ENCODE results near the gene CHCHD3.

Gene CHCHD3

GRCh38 chr7:132778761-132779160 lies 303.1 kb downstream of the CHCHD3 start:
- H3K9me3 ChIP-seq (ENCODE audit: low read length) = no peaks in the 10 kb centered on the region
- no peak overlapping the region for H3K4me3 ChIP-seq (ENCODE audit: low read depth in 1 of 2, low read length in 2 of 2)

DNA sequence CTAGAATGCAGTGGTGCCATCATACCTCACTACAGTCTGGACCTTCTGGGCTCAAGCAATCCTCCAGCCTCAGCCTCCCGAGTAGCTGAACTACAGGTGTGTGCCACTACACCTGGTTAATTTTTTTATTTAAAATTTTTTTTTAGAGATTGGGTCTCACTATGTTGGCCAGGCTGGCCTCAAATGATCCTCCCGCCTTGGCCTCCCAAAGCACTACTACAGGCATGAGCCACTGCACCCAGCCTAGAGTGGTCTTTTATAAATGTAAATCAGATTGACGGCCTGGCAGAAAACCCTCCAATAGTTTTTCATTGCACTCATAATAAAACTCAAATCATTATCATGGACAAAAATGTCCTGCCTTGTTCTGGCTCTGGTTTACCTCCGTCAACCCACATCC lies 303.9 kb downstream of the CHCHD3 start:
- no peaks in the 10 kb centered on the region for H3K36me3 ChIP-seq (ENCODE audit: insufficient read depth, low read length)
- H3K27ac ChIP-seq (ENCODE audit: low read depth, low read length) = no peak overlapping the region
- no peaks in the 10 kb centered on the region for H3K9me3 ChIP-seq (ENCODE audit: low read length)
- no peaks in the 10 kb centered on the region for H3K4me1 ChIP-seq (ENCODE audit: insufficient read depth, low read length)
- no peak overlapping the region for H3K4me3 ChIP-seq (ENCODE audit: low read depth in 1 of 2, low read length in 2 of 2)
- no peaks in the 10 kb centered on the region for H3K27me3 ChIP-seq (ENCODE audit: control insufficient read depth in 1 of 2, insufficient read depth in 2 of 2, low read length in 2 of 2)
- no peak overlapping the region for H3K9ac ChIP-seq (ENCODE audit: low read length)

More at GRCh38 chr7:132778761-132779160, 303.1 kb downstream of the CHCHD3 start:
- no peak overlapping the region for H3K27ac ChIP-seq (ENCODE audit: low read depth, low read length)
- H3K9ac ChIP-seq (ENCODE audit: low read length) = no peak overlapping the region
- H3K36me3 ChIP-seq (ENCODE audit: insufficient read depth, low read length) = peaks cover 6% of the 10 kb centered on the region
- no peaks in the 10 kb centered on the region for H3K27me3 ChIP-seq (ENCODE audit: control insufficient read depth in 1 of 2, insufficient read depth in 2 of 2, low read length in 2 of 2)
- H3K4me1 ChIP-seq (ENCODE audit: insufficient read depth, low read length) = no peaks in the 10 kb centered on the region

GRCh38 chr7:132777414-132777813 lies 304.5 kb downstream of the CHCHD3 start:
- no peak overlapping the region for H3K4me3 ChIP-seq (ENCODE audit: low read depth in 1 of 2, low read length in 2 of 2)
- no peaks in the 10 kb centered on the region for H3K27me3 ChIP-seq (ENCODE audit: control insufficient read depth in 1 of 2, insufficient read depth in 2 of 2, low read length in 2 of 2)
- no peaks in the 10 kb centered on the region for H3K9me3 ChIP-seq (ENCODE audit: low read length)
- no peak overlapping the region for H3K27ac ChIP-seq (ENCODE audit: low read depth, low read length)
- no peak overlapping the region for H3K9ac ChIP-seq (ENCODE audit: low read length)
- no peaks in the 10 kb centered on the region for H3K36me3 ChIP-seq (ENCODE audit: insufficient read depth, low read length)
- no peaks in the 10 kb centered on the region for H3K4me1 ChIP-seq (ENCODE audit: insufficient read depth, low read length)

DNA sequence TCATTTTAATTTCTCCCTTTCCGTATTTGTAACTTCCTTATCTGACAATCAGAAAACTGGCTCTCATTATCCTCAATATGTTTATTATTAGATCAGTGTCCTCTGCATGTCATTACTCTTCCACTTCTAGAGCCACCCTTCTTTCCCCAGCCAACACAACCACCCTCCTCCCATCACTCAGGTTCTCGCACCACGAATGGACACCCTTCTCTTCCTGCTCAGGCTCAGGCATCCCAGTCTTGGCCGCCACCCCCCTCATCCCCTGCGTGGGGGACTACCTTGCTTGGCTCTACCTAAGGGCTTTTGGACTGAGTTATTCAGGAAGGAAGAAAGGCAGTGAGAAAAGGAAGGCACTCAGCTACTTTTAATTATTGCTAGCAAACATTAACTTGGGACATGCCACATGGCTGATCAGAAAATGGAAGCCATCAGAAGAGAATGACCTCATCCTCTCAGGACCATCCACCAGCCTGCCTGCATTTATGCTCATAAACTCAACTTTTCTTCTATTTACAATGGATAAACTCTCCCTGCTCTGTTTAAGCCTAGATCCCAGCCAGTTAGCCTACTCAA lies 305.8 kb downstream of the CHCHD3 start:
- H3K27me3 ChIP-seq (ENCODE audit: control insufficient read depth in 1 of 2, insufficient read depth in 2 of 2, low read length in 2 of 2) = no peaks in the 10 kb centered on the region
- H3K4me3 ChIP-seq (ENCODE audit: low read depth in 1 of 2, low read length in 2 of 2) = no peak overlapping the region
- no peaks in the 10 kb centered on the region for H3K36me3 ChIP-seq (ENCODE audit: insufficient read depth, low read length)
- no peaks in the 10 kb centered on the region for H3K4me1 ChIP-seq (ENCODE audit: insufficient read depth, low read length)
- no peaks in the 10 kb centered on the region for H3K9me3 ChIP-seq (ENCODE audit: low read length)
- H3K27ac ChIP-seq (ENCODE audit: low read depth, low read length) = no peak overlapping the region
- no peak overlapping the region for H3K9ac ChIP-seq (ENCODE audit: low read length)

- no peaks in the 10 kb centered on the region for H3K4me1 ChIP-seq (ENCODE audit: insufficient read depth, low read length)
- H3K36me3 ChIP-seq (ENCODE audit: insufficient read depth, low read length) = no peaks in the 10 kb centered on the region
- H3K4me3 ChIP-seq (ENCODE audit: low read depth in 1 of 2, low read length in 2 of 2) = no peak overlapping the region
- no peaks in the 10 kb centered on the region for H3K9me3 ChIP-seq (ENCODE audit: low read length)
- H3K27ac ChIP-seq (ENCODE audit: low read depth, low read length) = no peak overlapping the region
- no peaks in the 10 kb centered on the region for H3K27me3 ChIP-seq (ENCODE audit: control insufficient read depth in 1 of 2, insufficient read depth in 2 of 2, low read length in 2 of 2)
- H3K9ac ChIP-seq (ENCODE audit: low read length) = no peak overlapping the region
Observed at GRCh38 chr7:132773527-132773956, 308.3 kb downstream of the CHCHD3 start.

- no peaks in the 10 kb centered on the region for H3K27me3 ChIP-seq (ENCODE audit: control insufficient read depth in 1 of 2, insufficient read depth in 2 of 2, low read length in 2 of 2)
Observed at GRCh38 chr7:132771301-132771730, 310.6 kb downstream of the CHCHD3 start.

GRCh38 chr7:132770055-132770454 lies 311.8 kb downstream of the CHCHD3 start:
- no peaks in the 10 kb centered on the region for H3K4me1 ChIP-seq (ENCODE audit: insufficient read depth, low read length)
- H3K27me3 ChIP-seq (ENCODE audit: control insufficient read depth in 1 of 2, insufficient read depth in 2 of 2, low read length in 2 of 2) = no peaks in the 10 kb centered on the region
- no peak overlapping the region for H3K27ac ChIP-seq (ENCODE audit: low read depth, low read length)
- H3K36me3 ChIP-seq (ENCODE audit: insufficient read depth, low read length) = no peaks in the 10 kb centered on the region
- H3K4me3 ChIP-seq (ENCODE audit: low read depth in 1 of 2, low read length in 2 of 2) = no peak overlapping the region
- H3K9me3 ChIP-seq (ENCODE audit: low read length) = no peaks in the 10 kb centered on the region
- no peak overlapping the region for H3K9ac ChIP-seq (ENCODE audit: low read length)

More at GRCh38 chr7:132771301-132771730, 310.6 kb downstream of the CHCHD3 start:
- Histone ChIP-seq H3K9ac (ENCODE audit: low read length) (no peak overlapping the region), H3K4me3 (ENCODE audit: low read depth in 1 of 2, low read length in 2 of 2) (no peak overlapping the region), H3K9me3 (ENCODE audit: low read length) (no peaks in the 10 kb centered on the region), H3K36me3 (ENCODE audit: insufficient read depth, low read length) (no peaks in the 10 kb centered on the region), H3K4me1 (ENCODE audit: insufficient read depth, low read length) (no peaks in the 10 kb centered on the region), H3K27ac (ENCODE audit: low read depth, low read length) (no peak overlapping the region)

- Histone ChIP-seq H3K9ac (ENCODE audit: low read length) (no peak overlapping the region), H3K27ac (ENCODE audit: low read depth, low read length) (no peak overlapping the region), H3K4me1 (ENCODE audit: insufficient read depth, low read length) (no peaks in the 10 kb centered on the region), H3K27me3 (ENCODE audit: control insufficient read depth in 1 of 2, insufficient read depth in 2 of 2, low read length in 2 of 2) (no peaks in the 10 kb centered on the region), H3K36me3 (ENCODE audit: insufficient read depth, low read length) (no peaks in the 10 kb centered on the region), H3K4me3 (ENCODE audit: low read depth in 1 of 2, low read length in 2 of 2) (no peak overlapping the region), H3K9me3 (ENCODE audit: low read length) (no peaks in the 10 kb centered on the region)
Observed at GRCh38 chr7:132769280-132769679, 312.6 kb downstream of the CHCHD3 start.

DNA sequence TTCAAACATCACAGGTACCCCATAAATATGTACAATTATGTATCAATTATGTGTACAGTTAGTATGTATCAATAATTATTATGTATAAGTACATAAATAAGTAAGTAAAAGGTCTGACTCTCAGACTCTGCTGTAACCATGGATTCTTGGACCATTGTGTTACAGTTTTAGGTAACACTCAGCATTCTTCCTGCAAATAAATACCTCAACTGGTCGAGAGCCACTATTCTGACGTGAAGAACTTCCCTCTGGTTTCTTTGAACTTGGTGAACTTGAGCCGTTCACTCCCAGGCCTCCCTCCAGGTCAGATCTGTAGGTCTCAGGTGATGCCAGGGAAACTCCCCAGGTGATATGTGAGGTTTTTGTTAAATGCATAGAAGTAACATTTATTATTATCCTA lies 313.8 kb downstream of the CHCHD3 start:
- no peaks in the 10 kb centered on the region for H3K4me1 ChIP-seq (ENCODE audit: insufficient read depth, low read length)
- no peak overlapping the region for H3K4me3 ChIP-seq (ENCODE audit: low read depth in 1 of 2, low read length in 2 of 2)
- H3K27me3 ChIP-seq (ENCODE audit: control insufficient read depth in 1 of 2, insufficient read depth in 2 of 2, low read length in 2 of 2) = no peaks in the 10 kb centered on the region
- H3K27ac ChIP-seq (ENCODE audit: low read depth, low read length) = no peak overlapping the region
- H3K9me3 ChIP-seq (ENCODE audit: low read length) = no peaks in the 10 kb centered on the region
- no peaks in the 10 kb centered on the region for H3K36me3 ChIP-seq (ENCODE audit: insufficient read depth, low read length)
- H3K9ac ChIP-seq (ENCODE audit: low read length) = no peak overlapping the region

DNA sequence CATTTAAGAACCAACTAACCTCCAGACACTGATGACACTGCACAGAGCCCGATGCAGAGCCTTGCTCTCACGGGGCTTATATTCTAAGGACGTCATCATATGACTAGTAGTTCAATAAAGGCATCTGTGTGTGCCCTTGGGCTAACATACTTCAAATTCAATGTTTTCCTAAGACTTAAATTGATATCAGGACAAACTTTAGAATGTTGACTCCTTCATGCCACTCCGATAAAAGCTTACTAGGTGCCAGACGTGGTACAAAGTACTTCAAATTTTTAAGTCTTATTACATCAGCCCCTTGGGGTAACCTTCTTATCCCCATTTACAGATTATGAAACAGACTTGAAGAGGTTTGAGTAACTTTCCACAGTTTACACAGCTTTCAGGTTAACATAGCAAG lies 314.5 kb downstream of the CHCHD3 start:
- Histone ChIP-seq H3K9ac (ENCODE audit: low read length) (no peak overlapping the region), H3K27ac (ENCODE audit: low read depth, low read length) (no peak overlapping the region), H3K36me3 (ENCODE audit: insufficient read depth, low read length) (no peaks in the 10 kb centered on the region), H3K27me3 (ENCODE audit: control insufficient read depth in 1 of 2, insufficient read depth in 2 of 2, low read length in 2 of 2) (no peaks in the 10 kb centered on the region), H3K4me1 (ENCODE audit: insufficient read depth, low read length) (no peaks in the 10 kb centered on the region), H3K4me3 (ENCODE audit: low read depth in 1 of 2, low read length in 2 of 2) (no peak overlapping the region), H3K9me3 (ENCODE audit: low read length) (no peaks in the 10 kb centered on the region)

DNA sequence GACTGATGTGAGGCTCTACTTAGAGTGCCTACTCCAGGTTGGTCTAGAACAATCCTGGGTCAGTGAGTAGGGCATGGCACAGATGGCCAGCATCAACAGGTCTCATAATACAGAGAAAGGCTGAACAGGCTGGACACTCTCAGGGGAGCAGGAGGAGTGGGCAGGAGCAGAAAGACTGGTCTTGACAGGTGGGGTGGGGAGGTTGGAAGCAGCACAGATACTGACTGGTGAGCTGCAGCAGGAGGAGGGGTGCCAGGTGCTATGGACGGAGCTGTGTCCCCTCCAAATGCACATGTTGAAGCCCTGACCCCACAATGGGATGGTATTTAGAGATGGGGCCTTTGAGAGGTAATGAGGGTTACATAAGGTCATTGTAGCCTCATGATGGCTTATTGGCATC lies 315.2 kb downstream of the CHCHD3 start:
- no peaks in the 10 kb centered on the region for H3K4me1 ChIP-seq (ENCODE audit: insufficient read depth, low read length)
- no peak overlapping the region for H3K27ac ChIP-seq (ENCODE audit: low read depth, low read length)
- no peaks in the 10 kb centered on the region for H3K36me3 ChIP-seq (ENCODE audit: insufficient read depth, low read length)
- no peaks in the 10 kb centered on the region for H3K27me3 ChIP-seq (ENCODE audit: control insufficient read depth in 1 of 2, insufficient read depth in 2 of 2, low read length in 2 of 2)
- no peak overlapping the region for H3K9ac ChIP-seq (ENCODE audit: low read length)
- no peaks in the 10 kb centered on the region for H3K9me3 ChIP-seq (ENCODE audit: low read length)
- no peak overlapping the region for H3K4me3 ChIP-seq (ENCODE audit: low read depth in 1 of 2, low read length in 2 of 2)

DNA sequence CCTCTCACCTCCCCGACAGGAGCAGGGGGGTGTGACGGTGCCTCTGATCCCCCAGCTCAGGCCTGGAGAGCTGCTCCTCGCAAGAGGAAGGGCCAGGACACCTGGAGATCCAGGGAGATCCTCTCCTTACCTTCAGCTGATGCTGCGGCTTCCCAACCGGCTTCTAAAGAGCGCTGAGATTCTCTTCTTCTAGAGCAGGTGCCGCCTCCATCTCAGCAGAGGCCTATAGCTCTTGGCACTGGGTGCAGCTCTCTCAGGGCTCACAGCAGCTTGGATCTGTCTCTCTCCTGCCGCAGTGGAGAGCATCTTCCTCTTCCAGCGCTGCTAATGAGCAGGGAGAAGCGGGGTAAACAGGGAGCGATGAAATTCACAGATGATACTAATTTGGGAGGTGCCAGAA lies 316.0 kb downstream of the CHCHD3 start:
- Histone ChIP-seq H3K9me3 (ENCODE audit: low read length) (no peaks in the 10 kb centered on the region), H3K27me3 (ENCODE audit: control insufficient read depth in 1 of 2, insufficient read depth in 2 of 2, low read length in 2 of 2) (no peaks in the 10 kb centered on the region), H3K4me1 (ENCODE audit: insufficient read depth, low read length) (no peaks in the 10 kb centered on the region), H3K36me3 (ENCODE audit: insufficient read depth, low read length) (no peaks in the 10 kb centered on the region), H3K27ac (ENCODE audit: low read depth, low read length) (no peak overlapping the region), H3K9ac (ENCODE audit: low read length) (no peak overlapping the region), H3K4me3 (ENCODE audit: low read depth in 1 of 2, low read length in 2 of 2) (no peak overlapping the region)
